Duodenal mucosa (tissue), 2 donors: Measurements from ENCODE around the gene RGS19.

ENCODE experiments used
- H3K27ac ChIP-seq: one replicate; pipeline ENCODE4 v1.7.0; 2013; ENCODE audit warnings: low read depth, low read length
- H3K27me3 ChIP-seq, 2 donors: one replicate each; pipeline ENCODE4 v1.7.0; 2013; ENCODE audit warnings: low read length in 2 of 2, control low read depth in 1 of 2; ENCODE audit not compliant: insufficient read depth in 2 of 2, control insufficient read depth in 1 of 2
- H3K36me3 ChIP-seq, 2 donors: one replicate each; pipeline ENCODE4 v1.7.0; 2013; ENCODE audit warnings: low read length in 2 of 2, control low read depth in 1 of 2; ENCODE audit not compliant: insufficient read depth in 2 of 2, control insufficient read depth in 1 of 2
- H3K4me1 ChIP-seq, 2 donors: one replicate each; pipeline ENCODE4 v1.7.0; 2013; ENCODE audit warnings: low read length in 2 of 2, control low read depth in 1 of 2; ENCODE audit not compliant: insufficient read depth in 2 of 2, control insufficient read depth in 1 of 2
- H3K4me3 ChIP-seq, 2 donors: one replicate each; pipeline ENCODE4 v1.7.0; 2013; ENCODE audit warnings: low read length in 2 of 2, low read depth in 1 of 2
- H3K9ac ChIP-seq, 2 donors: one replicate each; pipeline ENCODE4 v1.7.0; 2013; ENCODE audit warnings: low read length in 2 of 2, low read depth in 1 of 2
- H3K9me3 ChIP-seq, 2 donors: one replicate each; pipeline ENCODE4 v1.7.0; 2013; ENCODE audit warnings: low read length in 2 of 2, control low read depth in 1 of 2; ENCODE audit not compliant: control insufficient read depth in 1 of 2

The RGS19 gene

GRCh38 chr20:64049878-64050260 is 29.4 kb downstream of the RGS19 start:
- no peak overlapping the region for H3K4me3 ChIP-seq
- no peak overlapping the region for H3K27ac ChIP-seq
- peaks cover 66 to 72% of the 10 kb centered on the region in 2 donors for H3K27me3 ChIP-seq
- H3K9me3 ChIP-seq: no peaks in the 10 kb centered on the region
- no peak overlapping the region for H3K9ac ChIP-seq
- H3K36me3 ChIP-seq: no peaks in the 10 kb centered on the region
- H3K4me1 ChIP-seq: no peaks in the 10 kb centered on the region

- no peaks in the 10 kb centered on the region for H3K36me3 ChIP-seq
- H3K4me1 ChIP-seq: no peaks in the 10 kb centered on the region
- H3K4me3 ChIP-seq: no peak within 1 kb of the TSS
- H3K27me3 ChIP-seq: peaks cover 66 to 75% of the 10 kb centered on the region in 2 donors
- H3K9me3 ChIP-seq: no peaks in the 10 kb centered on the region
- peak within 1 kb of the TSS; percentile 44 for H3K27ac ChIP-seq
- no peak within 1 kb of the TSS for H3K9ac ChIP-seq
Measured at GRCh38 chr20:64049060-64049877, 30.0 kb downstream of the RGS19 start, which contains the start of gene SOX18. Gene SOX18, minus strand, starts transcription at chr20:64049639. Its CDS starts 123 bp downstream, at chr20:64049516.

GRCh38 chr20:64048402-64049044 is 30.8 kb downstream of the RGS19 start:
- H3K27me3 ChIP-seq: peaks cover 61 to 76% of the 10 kb centered on the region in 2 donors

GRCh38 chr20:64047968-64048401 is 31.3 kb downstream of the RGS19 start:
- no peaks in the 10 kb centered on the region for H3K36me3 ChIP-seq
- H3K4me1 ChIP-seq: no peaks in the 10 kb centered on the region
- H3K9ac ChIP-seq: no peak overlapping the region
- no peak overlapping the region for H3K27ac ChIP-seq
- H3K4me3 ChIP-seq: no peak overlapping the region
- H3K9me3 ChIP-seq: no peaks in the 10 kb centered on the region
- peaks cover 57 to 76% of the 10 kb centered on the region in 2 donors for H3K27me3 ChIP-seq

More at GRCh38 chr20:64048402-64049044, 30.8 kb downstream of the RGS19 start:
- Histone ChIP-seq H3K4me1 (no peaks in the 10 kb centered on the region), H3K36me3 (no peaks in the 10 kb centered on the region), H3K4me3 (no peak overlapping the region), H3K9me3 (no peaks in the 10 kb centered on the region), H3K27ac (no peak overlapping the region), H3K9ac (no peak overlapping the region)

- Histone ChIP-seq H3K27ac (no peak overlapping the region), H3K9ac (no peak overlapping the region), H3K27me3 (peaks cover 52 to 71% of the 10 kb centered on the region in 2 donors), H3K4me3 (no peak overlapping the region), H3K36me3 (no peaks in the 10 kb centered on the region), H3K4me1 (no peaks in the 10 kb centered on the region), H3K9me3 (no peaks in the 10 kb centered on the region)
Measured at GRCh38 chr20:64047046-64047389, 32.3 kb downstream of the RGS19 start.

GRCh38 chr20:64045346-64046011 is 33.8 kb downstream of the RGS19 start:
- H3K4me1 ChIP-seq: no peaks in the 10 kb centered on the region
- H3K27ac ChIP-seq: no peak overlapping the region
- H3K36me3 ChIP-seq: no peaks in the 10 kb centered on the region
- no peaks in the 10 kb centered on the region for H3K9me3 ChIP-seq
- H3K4me3 ChIP-seq: no peak overlapping the region
- peaks cover 52 to 72% of the 10 kb centered on the region in 2 donors for H3K27me3 ChIP-seq
- no peak overlapping the region for H3K9ac ChIP-seq

- H3K27me3 ChIP-seq: peaks cover 52 to 72% of the 10 kb centered on the region in 2 donors
- no peaks in the 10 kb centered on the region for H3K9me3 ChIP-seq
- no peak overlapping the region for H3K4me3 ChIP-seq
Measured at GRCh38 chr20:64044484-64045247, 34.7 kb downstream of the RGS19 start.

GRCh38 chr20:64043768-64044167 is 35.5 kb downstream of the RGS19 start:
- H3K27me3 ChIP-seq: peaks cover 56 to 76% of the 10 kb centered on the region in 2 donors
- H3K4me3 ChIP-seq: no peak overlapping the region
- no peaks in the 10 kb centered on the region for H3K9me3 ChIP-seq
- no peak overlapping the region for H3K27ac ChIP-seq
- no peak overlapping the region for H3K9ac ChIP-seq
- H3K4me1 ChIP-seq: peaks cover 3 to 7% of the 10 kb centered on the region in 2 donors
- no peaks in the 10 kb centered on the region for H3K36me3 ChIP-seq

More at GRCh38 chr20:64044484-64045247, 34.7 kb downstream of the RGS19 start:
- Histone ChIP-seq H3K9ac (no peak overlapping the region), H3K36me3 (no peaks in the 10 kb centered on the region), H3K4me1 (peaks cover 0 to 1% of the 10 kb centered on the region in 2 donors), H3K27ac (no peak overlapping the region)

- Histone ChIP-seq H3K36me3 (no peaks in the 10 kb centered on the region), H3K9me3 (no peaks in the 10 kb centered on the region), H3K4me3 (peak overlapping the region; percentile 17 to 55), H3K27me3 (peaks cover 56 to 74% of the 10 kb centered on the region in 2 donors), H3K4me1 (peaks cover 7% of the 10 kb centered on the region in 2 donors), H3K9ac (no peak overlapping the region), H3K27ac (no peak overlapping the region)
Measured at GRCh38 chr20:64042054-64042781, 37.1 kb downstream of the RGS19 start.
